ENCODE measurements around the gene RTEL1. TPM values are rescaled to one million over a fixed set of nuclear protein-coding genes. Genes with fewer than 3 reads are reported as not detected.

RTEL1 gene
- total RNA-seq, 4 donors from 2014 or later, result 8.5 to 38.3 (median 12.7) TPM

GRCh38 chr20:63736893-63737694 lies 79.0 kb downstream of the RTEL1 start:
- H3K4me3 ChIP-seq (ENCODE audit: low read depth, poor library complexity, severe bottlenecking), result no peak overlapping the region
- WGBS, 2 donors, result 22 to 44% methylated on average over 13 to 20 of the region's 30 CpGs
- TF ChIP-seq POLR2A (IDR thresholded peaks at IDR 0.05), result no peak
- no peak for TF ChIP-seq CTCF (IDR thresholded peaks at IDR 0.05)
- DNase-seq (ENCODE audit: low spot score in 2 of 2), result peak in 1 of 2 donors; percentile 86
- intact Hi-C loops (cut with DNase I; ENCODE audit: low total_unique reads), result no loop called here

- no peak overlapping the region for H3K4me3 ChIP-seq (ENCODE audit: low read depth, poor library complexity, severe bottlenecking)
- intact Hi-C loops (cut with DNase I; ENCODE audit: low total_unique reads), result no loop called here
- WGBS, 2 donors, result 0 to 9% methylated on average over 2 to 26 of the region's 26 CpGs
- no peak for DNase-seq (ENCODE audit: low spot score in 2 of 2)
- TF ChIP-seq CTCF (IDR thresholded peaks at IDR 0.05) (no peak), POLR2A (IDR thresholded peaks at IDR 0.05) (no peak)
Observed at GRCh38 chr20:63737695-63737944, 79.5 kb downstream of the RTEL1 start.

- 0 to 30% methylated on average over 2 to 5 of the region's 43 CpGs for WGBS, 2 donors
- intact Hi-C loops (cut with DNase I; ENCODE audit: low total_unique reads), result no loop called here
- H3K4me3 ChIP-seq (ENCODE audit: low read depth, poor library complexity, severe bottlenecking), result no peak overlapping the region
- TF ChIP-seq POLR2A (IDR thresholded peaks at IDR 0.05) (no peak), CTCF (IDR thresholded peaks at IDR 0.05) (no peak)
- peak in 1 of 2 donors; percentile 85 for DNase-seq (ENCODE audit: low spot score in 2 of 2)
Observed at GRCh38 chr20:63737945-63738686, 80.0 kb downstream of the RTEL1 start.

- no peak overlapping the region for H3K4me3 ChIP-seq (ENCODE audit: low read depth, poor library complexity, severe bottlenecking)
- WGBS, 2 donors, result 0 to 15% methylated on average over 6 to 18 of the region's 26 CpGs
- DNase-seq (ENCODE audit: low spot score in 2 of 2), result peak; percentile 44 to 95
- intact Hi-C loops (cut with DNase I; ENCODE audit: low total_unique reads), result no loop called here
- TF ChIP-seq CTCF (IDR thresholded peaks at IDR 0.05) (no peak), POLR2A (IDR thresholded peaks at IDR 0.05) (no peak)
Observed at GRCh38 chr20:63738687-63739129, 80.6 kb downstream of the RTEL1 start.

GRCh38 chr20:63739130-63740069 lies 81.3 kb downstream of the RTEL1 start, which contains the start of gene SLC2A4RG:
SLC2A4RG (plus strand) TSS chr20:63739776; CDS start chr20:63739913, 137 bp downstream.
- intact Hi-C loops (cut with DNase I; ENCODE audit: low total_unique reads), result no loop called here
- peak within 1 kb of the TSS; percentile 37 for H3K4me3 ChIP-seq (ENCODE audit: low read depth, poor library complexity, severe bottlenecking)
- TF ChIP-seq POLR2A (IDR thresholded peaks at IDR 0.05) (no peak), CTCF (IDR thresholded peaks at IDR 0.05) (no peak)
- 0 to 15% methylated on average over 1 to 4 of the region's 136 CpGs for WGBS, 2 donors
- peak; percentile 51 to 93 for DNase-seq (ENCODE audit: low spot score in 2 of 2)

All from lower leg skin (tissue), 4 donors.